HG02623 (cell line): ENCODE measurements around the gene CAV1.

Experiments
- ATAC-seq: cut with Tn5 transposase; IDR thresholded peaks from one replicate; pipeline ENCODE4 v1.9.1; 2021; ENCODE audit warnings: moderate library complexity; ENCODE audit not compliant: unreplicated experiment

CAV1 gene

GRCh38 chr7:116554911-116555310 lies 30.1 kb downstream of the CAV1 start:
- ATAC-seq = no peak

- ATAC-seq = no peak
Observed at GRCh38 chr7:116557066-116557585, 32.3 kb downstream of the CAV1 start.

DNA sequence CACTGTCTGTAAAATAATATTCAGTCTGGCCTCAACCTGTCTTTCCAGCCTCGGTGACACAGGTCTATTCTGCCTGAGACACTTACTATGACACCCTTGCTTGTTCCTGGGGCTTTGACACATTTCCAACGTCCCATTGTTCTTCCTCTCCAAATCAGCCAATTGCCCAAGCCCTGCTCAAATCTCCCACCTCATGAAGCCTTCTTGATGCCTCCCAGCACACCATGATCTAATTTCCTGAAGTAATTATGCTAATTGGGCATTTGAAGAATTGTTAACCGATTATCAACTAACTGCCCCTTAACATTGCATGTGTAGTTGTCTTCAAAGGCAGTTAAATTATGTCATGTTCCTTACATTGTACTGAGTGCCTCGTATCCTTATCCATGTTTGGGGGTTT lies 33.1 kb downstream of the CAV1 start:
- no peak for ATAC-seq

- ATAC-seq = no peak
Observed at GRCh38 chr7:116560021-116560970, 35.5 kb downstream of the CAV1 start.

- ATAC-seq = no peak
Observed at GRCh38 chr7:116561697-116562483, 37.1 kb downstream of the CAV1 start.

DNA sequence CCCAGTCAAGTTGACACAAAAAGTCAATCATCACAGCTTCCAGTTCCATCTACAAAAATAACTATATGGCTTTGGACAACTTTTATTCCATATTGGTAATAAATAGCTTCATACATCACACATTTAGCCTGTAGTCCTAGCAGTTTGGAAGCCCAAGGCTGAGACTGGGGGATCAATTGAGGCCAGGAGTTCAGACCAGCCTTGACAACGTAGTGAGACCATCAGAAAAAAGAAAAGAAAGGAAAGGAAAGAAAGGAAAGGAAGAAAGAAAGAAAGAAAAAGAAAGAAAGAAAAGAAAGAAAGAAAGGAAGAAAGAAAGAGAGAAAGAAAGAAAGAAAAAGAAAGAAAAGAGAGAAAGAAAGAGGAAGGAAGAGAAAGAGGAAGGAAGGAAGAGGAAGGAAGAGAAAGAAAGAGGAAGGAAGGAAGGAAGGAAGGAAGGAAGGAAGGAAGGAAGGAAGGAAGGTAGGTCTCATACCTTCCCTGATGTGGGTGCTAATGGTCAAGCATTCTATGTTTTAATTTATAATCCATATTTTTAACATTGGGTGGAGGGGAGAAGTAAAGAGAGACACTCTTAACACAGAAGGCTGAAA lies 37.8 kb downstream of the CAV1 start:
- ATAC-seq = no peak

- ATAC-seq = no peak
Observed at GRCh38 chr7:116565981-116566380, 41.1 kb downstream of the CAV1 start.

- ATAC-seq = no peak
Observed at GRCh38 chr7:116566666-116567065, 41.8 kb downstream of the CAV1 start.

DNA sequence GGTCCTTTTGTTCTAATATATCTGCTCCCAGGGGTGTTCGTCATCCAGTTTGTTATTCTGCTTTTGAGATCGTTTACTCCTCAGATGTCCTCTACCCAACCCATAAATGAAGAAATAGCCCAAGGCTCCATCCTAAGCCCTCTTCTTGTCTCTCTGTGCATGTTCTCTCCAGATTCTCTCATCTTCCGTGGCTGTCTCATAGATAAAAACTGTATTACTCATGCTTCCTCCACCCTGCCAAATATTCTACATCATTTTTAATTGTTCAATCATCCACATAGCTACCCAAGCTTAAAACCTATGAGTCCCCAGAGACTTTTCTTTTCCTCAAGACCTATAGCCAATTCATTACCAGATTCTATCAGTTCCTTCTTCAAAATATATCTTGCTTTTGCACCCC lies 44.9 kb downstream of the CAV1 start:
- no peak for ATAC-seq

DNA sequence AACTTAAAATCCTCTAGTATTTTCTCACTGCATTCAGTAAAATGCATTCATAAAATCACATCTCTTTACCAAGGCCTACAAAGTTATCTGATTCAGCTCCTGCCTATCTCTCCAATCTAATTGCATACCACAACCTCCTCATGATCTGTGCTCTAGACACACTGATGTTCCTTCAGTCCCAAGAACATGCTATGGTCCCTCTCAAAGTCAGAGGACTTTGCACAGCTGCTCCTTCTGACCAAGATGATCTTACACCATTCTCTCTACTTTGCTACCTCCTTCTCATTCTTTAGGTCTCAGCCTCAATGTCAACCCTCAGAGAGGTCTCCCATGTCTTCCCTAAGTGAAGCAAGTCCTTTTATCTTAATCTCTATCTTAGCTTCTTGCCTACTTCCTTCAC lies 45.5 kb downstream of the CAV1 start:
- ATAC-seq = no peak

GRCh38 chr7:116571037-116571436 lies 46.2 kb downstream of the CAV1 start:
- no peak for ATAC-seq

DNA sequence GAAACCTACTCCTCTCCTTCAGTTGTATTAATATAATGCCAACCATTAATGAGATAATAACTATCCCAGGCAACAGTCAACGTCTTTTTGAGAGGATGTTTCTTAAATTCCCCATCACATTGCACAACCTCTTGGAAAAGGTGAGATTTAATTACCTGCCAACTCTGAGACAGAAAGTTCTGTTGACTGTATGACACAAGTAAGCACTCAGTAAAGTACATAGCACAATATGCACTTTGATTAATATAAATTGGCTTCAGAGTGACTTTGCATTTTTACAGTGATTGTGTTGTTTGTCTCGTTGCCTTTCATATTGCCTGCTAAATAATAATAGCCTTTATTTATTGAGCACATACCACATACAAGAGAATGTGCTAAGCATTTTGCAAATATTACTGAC lies 46.7 kb downstream of the CAV1 start:
- ATAC-seq = no peak

DNA sequence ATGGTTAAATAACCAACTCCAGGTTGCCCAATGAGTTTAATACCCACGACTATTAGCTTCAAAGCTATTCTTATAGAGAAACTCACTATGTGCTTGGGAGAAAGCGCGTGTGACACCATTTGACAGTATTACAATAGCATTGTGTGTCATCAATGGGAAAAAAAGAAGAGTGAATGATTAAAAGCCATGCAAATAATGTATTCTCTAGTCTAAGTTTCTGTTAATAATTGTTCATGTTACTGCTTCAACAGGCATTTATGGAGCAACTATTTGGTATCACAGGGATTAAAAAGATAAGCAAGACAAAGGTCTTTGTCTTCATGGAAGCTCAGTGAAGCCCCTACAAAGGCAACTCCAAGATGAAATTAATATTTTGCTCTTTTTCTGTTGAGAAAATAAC lies 47.2 kb downstream of the CAV1 start:
- ATAC-seq = no peak

DNA sequence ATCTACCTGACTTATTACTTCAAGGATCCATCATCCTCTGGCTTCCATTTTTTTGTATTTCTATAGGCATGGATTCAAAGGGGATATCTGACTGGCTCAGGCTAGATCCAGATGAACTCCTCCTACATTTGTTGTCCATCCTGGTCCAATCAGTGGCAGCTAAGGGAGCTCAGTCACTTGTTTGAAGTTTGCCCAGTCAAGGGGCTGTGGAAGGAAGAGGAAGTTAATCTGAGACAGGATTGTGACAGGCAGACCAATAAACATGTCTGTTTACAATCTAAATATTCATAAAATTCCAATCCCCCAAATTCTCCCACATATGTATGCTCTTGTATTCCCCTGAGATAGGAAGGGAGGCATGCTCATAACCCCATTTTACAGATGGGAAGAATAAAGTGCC lies 48.7 kb downstream of the CAV1 start:
- no peak for ATAC-seq

DNA sequence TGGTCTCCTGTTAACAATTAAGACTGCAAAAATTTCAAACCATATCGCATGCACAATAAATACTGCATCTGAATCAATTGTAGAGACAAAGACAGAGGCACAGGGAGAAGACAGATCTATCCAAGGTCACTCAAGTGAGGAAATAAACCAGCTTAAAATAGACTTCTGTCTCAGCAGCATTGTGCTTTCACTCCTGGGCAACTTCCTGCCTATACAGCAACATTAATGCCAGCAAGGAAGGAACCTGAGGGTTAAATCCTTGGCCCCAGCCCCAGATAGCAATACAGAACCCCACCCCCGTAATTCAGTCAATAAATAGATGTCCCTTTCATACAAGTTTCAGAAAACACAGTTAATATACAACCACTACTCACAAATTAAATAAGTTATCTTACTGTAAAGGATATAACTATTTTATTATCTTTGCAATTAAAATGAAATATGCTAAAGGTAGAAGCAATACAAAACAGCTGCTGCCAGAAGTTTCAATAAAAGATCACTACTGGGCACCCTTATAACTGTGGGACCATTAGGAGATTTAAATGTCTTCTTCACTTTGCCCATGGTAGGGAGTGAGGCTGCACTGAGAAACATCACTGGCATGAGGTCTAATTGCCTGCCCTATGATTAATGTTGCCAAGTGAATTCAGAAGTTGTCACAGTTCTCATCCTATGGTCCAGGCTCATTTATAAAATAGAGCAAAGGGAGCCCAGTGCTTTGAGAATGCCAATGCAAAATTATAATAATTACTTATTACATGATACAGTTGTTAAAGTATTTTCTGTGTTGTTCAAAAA lies 49.4 kb downstream of the CAV1 start:
- ATAC-seq = no peak

GRCh38 chr7:116575853-116576252 lies 51.0 kb downstream of the CAV1 start:
- no peak for ATAC-seq

GRCh38 chr7:116576350-116577319 lies 51.8 kb downstream of the CAV1 start:
- peak; percentile 14 for ATAC-seq

DNA sequence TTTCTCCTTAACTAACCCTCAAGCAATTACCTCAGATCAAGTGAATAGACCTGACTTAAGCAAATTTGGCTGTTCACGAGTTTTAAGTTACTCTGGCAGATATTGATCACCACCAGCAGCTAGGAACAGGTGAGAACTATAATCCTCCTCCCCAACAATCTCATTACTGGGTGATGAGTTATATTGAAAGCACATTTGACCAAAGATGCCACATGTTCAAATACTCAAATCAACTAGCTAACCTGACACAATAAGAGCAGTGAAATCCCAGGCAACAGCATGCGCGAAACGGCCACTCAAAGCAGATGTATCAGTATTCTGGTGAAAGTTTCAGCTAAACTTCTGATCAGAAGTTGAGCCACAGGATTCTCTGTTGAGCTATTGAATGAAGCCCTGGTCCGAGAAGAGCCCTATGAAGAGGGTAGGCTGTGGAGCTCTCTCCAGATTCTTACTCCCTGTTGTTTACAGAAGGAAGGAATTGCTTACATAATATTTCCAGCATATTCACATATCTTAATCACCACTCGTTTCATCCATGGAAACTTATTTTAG lies 52.6 kb downstream of the CAV1 start:
- ATAC-seq = peak; percentile 62

DNA sequence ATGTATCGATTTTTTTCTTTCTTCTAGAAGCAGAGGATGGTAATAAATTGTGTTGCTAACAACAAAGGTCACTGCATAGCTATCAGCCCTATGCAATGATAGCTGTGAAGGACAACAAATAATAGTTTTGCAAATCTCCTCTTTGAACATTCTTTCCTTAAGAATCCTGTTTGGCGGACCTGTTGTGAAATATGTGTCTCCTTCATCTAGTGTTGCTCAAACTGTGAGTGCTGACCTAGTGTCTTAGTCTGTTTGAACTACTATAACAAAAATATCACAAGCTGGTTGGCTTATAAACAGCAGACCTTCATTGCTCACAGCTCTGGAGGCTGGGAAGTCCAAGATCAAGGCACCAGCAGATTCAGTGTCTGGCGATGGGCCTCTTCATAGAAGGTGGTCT lies 53.7 kb downstream of the CAV1 start:
- no peak for ATAC-seq
